ENCODE data around the gene ORC5. TPM values are rescaled to one million over a fixed set of nuclear protein-coding genes. Genes with fewer than 3 reads are reported as not detected.

Gene ORC5
- 25.2 and 54.8 TPM in 2 replicates for total RNA-seq (2014; rRNA removed; shearing (Covaris generic))
- 29.5 and 33.1 TPM in 2 replicates for total RNA-seq (2022)
- percentile 89 among the genes with signal in this experiment for Bru-seq, nascent RNA
- percentile 68 among the genes with signal in this experiment for BruChase-seq, experiment 1, labeled RNA remaining after a 6-hour chase
- percentile 71 among the genes with signal in this experiment for BruChase-seq, experiment 2, labeled RNA remaining after a 2-hour chase
- long read RNA-seq, transcript ORC5-201 (14 exons, 1,958 nt): major isoform, 34 of 53 reads
- long read RNA-seq, partial matches to known transcripts: 2 of 53 reads
- long read RNA-seq, other reads (novel, unspliced or antisense): 16 of 53 reads

DNA sequence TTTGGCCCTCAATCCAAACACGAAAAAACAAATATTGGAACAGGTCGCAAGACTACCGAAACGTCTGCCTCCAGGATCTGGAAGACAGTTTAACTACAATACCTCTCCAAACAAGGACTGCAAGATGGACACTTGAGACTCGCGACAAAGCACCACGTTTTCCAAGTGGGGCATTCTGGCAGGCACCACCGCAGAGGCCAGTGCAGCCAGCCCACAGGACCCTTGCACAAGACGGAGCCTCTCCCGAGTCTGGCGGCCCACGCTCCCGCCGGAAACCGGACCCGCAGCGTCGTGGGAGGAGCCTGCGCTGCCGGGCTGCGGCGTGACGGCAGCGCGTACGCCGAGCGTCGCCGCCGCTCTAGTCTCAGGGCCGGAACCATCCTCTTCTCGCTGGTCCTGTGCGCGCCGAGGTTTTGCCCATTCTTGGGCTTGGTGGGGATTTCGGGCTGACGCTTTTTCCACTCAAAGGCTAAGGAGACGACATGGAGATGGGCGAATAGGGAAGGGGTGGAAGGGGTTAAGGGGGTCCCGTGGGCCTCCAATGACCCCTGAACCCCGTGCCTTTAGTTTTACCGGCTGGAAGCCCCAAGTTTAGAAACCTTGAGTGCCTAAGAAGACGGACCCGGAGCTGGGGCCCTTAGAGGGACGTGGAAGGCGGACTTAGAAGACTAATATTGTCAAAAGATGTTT, at the start of gene ORC5:
ORC5 (minus strand) TSS at position 283 of the 690 bp plus-strand sequence; CDS start at position 174, 109 bp downstream.
- BruUV-seq (replicated peaks): no TSS peak
- no peak for TF ChIP-seq EZH2phosphoT487 (IDR thresholded peaks at IDR 0.05; ENCODE audit: borderline replicate concordance, low read depth, low read length)
- TF ChIP-seq, protein P1, sequence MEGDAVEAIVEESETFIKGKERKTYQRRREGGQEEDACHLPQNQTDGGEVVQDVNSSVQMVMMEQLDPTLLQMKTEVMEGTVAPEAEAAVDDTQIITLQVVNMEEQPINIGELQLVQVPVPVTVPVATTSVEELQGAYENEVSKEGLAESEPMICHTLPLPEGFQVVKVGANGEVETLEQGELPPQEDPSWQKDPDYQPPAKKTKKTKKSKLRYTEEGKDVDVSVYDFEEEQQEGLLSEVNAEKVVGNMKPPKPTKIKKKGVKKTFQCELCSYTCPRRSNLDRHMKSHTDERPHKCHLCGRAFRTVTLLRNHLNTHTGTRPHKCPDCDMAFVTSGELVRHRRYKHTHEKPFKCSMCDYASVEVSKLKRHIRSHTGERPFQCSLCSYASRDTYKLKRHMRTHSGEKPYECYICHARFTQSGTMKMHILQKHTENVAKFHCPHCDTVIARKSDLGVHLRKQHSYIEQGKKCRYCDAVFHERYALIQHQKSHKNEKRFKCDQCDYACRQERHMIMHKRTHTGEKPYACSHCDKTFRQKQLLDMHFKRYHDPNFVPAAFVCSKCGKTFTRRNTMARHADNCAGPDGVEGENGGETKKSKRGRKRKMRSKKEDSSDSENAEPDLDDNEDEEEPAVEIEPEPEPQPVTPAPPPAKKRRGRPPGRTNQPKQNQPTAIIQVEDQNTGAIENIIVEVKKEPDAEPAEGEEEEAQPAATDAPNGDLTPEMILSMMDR (conservative IDR thresholded peaks at IDR 0.05; ENCODE audit: low read length): no peak
- POLR2A ChIA-PET: interaction anchor here (0.6 kb wide), 1 partner anchor 1949 kb away, joined by 3 read pairs; no protein-coding TSS in a partner anchor
- Histone ChIP-seq H3K9me3 (ENCODE audit: low read length) (no peaks in the 10 kb centered on the region), H3K79me2 (ENCODE audit: insufficient read depth, low read depth, low read length) (peaks cover 45% of the 10 kb centered on the region), H3K4me1 (ENCODE audit: insufficient read depth, low read length, poor library complexity, severe bottlenecking) (peaks cover 21% of the 10 kb centered on the region), H3K36me3 (ENCODE audit: insufficient read depth, low read length) (peaks cover 28% of the 10 kb centered on the region), H3K9me2 (ENCODE audit: insufficient read depth, low read length) (no peaks in the 10 kb centered on the region), H3K27ac (ENCODE audit: low read depth, low read length, poor library complexity, severe bottlenecking) (peak within 1 kb of the TSS; percentile 57), H3K4me2 (ENCODE audit: low read length) (peak within 1 kb of the TSS; percentile 88), H2AFZ (ENCODE audit: low read length) (peak within 1 kb of the TSS; percentile 91), H3K4me3 (ENCODE audit: low read depth, low read length, poor library complexity, severe bottlenecking) (peak within 1 kb of the TSS; percentile 98), H4K20me1 (ENCODE audit: insufficient read depth, low read length) (no peaks in the 10 kb centered on the region)
- CTCF ChIA-PET (ENCODE audit: unreplicated experiment): no interaction called here
- intact Hi-C loops (cut with micrococcal nuclease; ENCODE audit: unreplicated experiment): no loop called here
- peak; percentile 88 for DNase-seq (ENCODE audit: low spot score)

DNA sequence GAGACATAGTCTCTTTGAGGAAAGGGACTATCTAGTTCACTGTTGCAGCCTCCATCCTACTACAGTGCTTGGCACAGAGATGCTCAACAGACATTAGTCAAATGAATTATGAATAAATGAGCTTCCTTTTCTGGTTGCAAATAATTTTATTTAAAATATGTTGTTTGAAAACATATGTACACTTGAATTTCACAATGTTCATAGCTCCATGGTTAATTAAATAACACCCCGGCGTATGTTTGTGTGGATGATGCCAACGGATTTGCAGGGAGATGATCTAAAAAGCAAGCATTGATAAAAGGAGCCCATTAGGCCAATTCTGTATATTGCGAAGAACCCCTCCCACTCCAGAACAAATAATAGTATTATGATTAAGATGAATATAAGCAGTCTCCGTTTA, 47.8 kb upstream of the ORC5 start:
- H3K36me3 ChIP-seq (ENCODE audit: insufficient read depth, low read length): no peaks in the 10 kb centered on the region
- POLR2A ChIA-PET: interaction anchor here (0.9 to 1.0 kb wide), 2 partner anchors 12 to 29 kb away, joined by 3 read pairs; no protein-coding TSS in a partner anchor
- H3K4me1 ChIP-seq (ENCODE audit: insufficient read depth, low read length, poor library complexity, severe bottlenecking): no peaks in the 10 kb centered on the region
- H3K4me2 ChIP-seq (ENCODE audit: low read length): no peak overlapping the region
- H3K9me2 ChIP-seq (ENCODE audit: insufficient read depth, low read length): no peaks in the 10 kb centered on the region
- H3K9me3 ChIP-seq (ENCODE audit: low read length): no peaks in the 10 kb centered on the region
- CTCF ChIA-PET (ENCODE audit: unreplicated experiment): no interaction called here
- no peak overlapping the region for H3K27ac ChIP-seq (ENCODE audit: low read depth, low read length, poor library complexity, severe bottlenecking)
- TF ChIP-seq, protein P1 (conservative IDR thresholded peaks at IDR 0.05; ENCODE audit: low read length): no peak
- no peak for TF ChIP-seq EZH2phosphoT487 (IDR thresholded peaks at IDR 0.05; ENCODE audit: borderline replicate concordance, low read depth, low read length)
- H2AFZ ChIP-seq (ENCODE audit: low read length): no peak overlapping the region
- intact Hi-C loops (cut with micrococcal nuclease; ENCODE audit: unreplicated experiment): no loop called here
- no peak overlapping the region for H3K4me3 ChIP-seq (ENCODE audit: low read depth, low read length, poor library complexity, severe bottlenecking)
- H4K20me1 ChIP-seq (ENCODE audit: insufficient read depth, low read length): no peaks in the 10 kb centered on the region
- no TSS peak for BruUV-seq (replicated peaks)
- DNase-seq (ENCODE audit: low spot score): no peak
- no peaks in the 10 kb centered on the region for H3K79me2 ChIP-seq (ENCODE audit: insufficient read depth, low read depth, low read length)

All from OCI-LY7 (cell line).